GM10266 (cell line): ENCODE data around the gene ECHDC1.

Experiments used
- DNase-seq: peaks from one replicate; pipeline ENCODE4 v3.0.0; 2012; ENCODE audit errors: extremely low spot score
- TF ChIP-seq, protein P1 (sequence below): IDR thresholded peaks from 2 replicates; pipeline ENCODE4 v1.5.1; 2012; ENCODE audit warnings: mild to moderate bottlenecking, low read depth; ENCODE audit not compliant: control insufficient read depth, insufficient read depth; ENCODE audit errors: missing control alignments

The ECHDC1 gene

DNA sequence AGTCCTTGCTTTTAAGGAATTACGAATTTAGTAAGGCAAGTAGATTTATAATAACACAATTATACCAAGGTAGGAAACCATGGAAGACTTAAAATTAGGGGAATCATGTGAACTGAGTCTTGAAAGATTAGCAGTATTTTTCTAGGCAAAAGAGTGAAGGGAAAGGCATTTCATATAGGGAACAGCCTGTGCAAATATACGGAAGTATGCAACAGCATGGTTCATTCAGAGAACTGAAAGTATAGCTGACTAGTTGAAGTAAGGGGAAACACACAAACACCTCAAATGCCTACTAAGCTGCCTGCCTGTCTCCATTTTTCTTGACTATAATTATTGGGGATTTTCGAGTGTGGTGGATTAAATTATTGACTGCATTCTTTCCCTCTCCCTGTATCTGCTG, 39.0 kb upstream of the ECHDC1 start:
- no peak for DNase-seq
- TF ChIP-seq, protein P1, sequence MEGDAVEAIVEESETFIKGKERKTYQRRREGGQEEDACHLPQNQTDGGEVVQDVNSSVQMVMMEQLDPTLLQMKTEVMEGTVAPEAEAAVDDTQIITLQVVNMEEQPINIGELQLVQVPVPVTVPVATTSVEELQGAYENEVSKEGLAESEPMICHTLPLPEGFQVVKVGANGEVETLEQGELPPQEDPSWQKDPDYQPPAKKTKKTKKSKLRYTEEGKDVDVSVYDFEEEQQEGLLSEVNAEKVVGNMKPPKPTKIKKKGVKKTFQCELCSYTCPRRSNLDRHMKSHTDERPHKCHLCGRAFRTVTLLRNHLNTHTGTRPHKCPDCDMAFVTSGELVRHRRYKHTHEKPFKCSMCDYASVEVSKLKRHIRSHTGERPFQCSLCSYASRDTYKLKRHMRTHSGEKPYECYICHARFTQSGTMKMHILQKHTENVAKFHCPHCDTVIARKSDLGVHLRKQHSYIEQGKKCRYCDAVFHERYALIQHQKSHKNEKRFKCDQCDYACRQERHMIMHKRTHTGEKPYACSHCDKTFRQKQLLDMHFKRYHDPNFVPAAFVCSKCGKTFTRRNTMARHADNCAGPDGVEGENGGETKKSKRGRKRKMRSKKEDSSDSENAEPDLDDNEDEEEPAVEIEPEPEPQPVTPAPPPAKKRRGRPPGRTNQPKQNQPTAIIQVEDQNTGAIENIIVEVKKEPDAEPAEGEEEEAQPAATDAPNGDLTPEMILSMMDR, result no peak

DNA sequence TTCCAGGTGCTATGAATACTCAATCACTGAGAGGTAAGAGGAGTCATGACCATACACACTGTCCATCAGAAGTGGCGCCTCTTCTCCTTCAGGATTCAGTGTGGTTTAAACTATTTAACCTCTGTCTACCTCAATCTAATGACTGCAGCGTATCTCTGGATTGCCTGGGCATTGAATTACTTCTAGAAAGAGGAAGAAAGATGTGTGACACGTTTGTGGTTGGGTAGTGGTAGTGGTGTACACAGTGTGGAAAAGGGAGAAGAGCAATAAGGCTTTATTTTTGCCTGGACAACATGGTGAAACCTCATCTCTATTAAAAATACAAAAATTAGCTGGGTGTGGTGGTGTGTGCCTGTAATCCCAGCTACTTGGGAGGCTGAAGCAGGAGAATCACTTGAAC, 38.0 kb upstream of the ECHDC1 start:
- TF ChIP-seq, protein P1, result no peak
- no peak for DNase-seq

DNA sequence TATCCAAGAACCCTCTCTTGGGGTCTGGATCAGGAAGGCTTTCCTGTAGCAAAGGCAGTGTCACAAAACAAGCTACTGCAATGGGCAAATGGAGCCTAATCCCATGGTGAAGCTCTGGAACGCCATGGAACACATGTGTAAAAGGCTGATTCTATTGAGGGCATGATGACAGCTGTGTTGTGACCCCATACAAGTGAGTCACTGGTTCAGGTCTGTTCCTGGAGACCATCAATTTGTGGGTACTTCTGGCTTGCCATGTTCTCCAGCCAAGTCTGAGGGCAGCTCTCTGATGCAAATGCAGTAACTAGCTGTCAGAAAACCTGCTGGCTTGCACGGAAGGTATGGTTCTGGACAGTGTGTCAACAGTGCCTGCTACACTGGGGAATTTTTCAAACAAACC, 33.3 kb upstream of the ECHDC1 start:
- TF ChIP-seq, protein P1, result no peak
- DNase-seq, result no peak

DNA sequence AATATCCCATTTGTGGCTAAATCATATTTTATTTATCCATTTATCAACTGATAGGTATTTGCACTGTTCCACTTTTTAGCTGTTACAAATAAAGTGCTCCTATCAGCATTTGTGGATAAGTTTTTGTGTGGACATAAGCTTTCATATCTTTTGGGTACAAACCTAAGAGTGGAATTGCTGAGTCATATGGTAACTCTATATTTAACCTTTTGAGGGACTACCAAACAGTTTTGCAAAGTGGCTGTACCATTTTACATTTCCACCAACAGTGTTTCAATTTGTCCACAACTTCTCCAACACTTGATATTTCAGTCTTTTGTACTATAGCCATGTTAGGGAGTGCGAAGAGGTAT, 23.6 kb upstream of the ECHDC1 start:
- no peak for DNase-seq

DNA sequence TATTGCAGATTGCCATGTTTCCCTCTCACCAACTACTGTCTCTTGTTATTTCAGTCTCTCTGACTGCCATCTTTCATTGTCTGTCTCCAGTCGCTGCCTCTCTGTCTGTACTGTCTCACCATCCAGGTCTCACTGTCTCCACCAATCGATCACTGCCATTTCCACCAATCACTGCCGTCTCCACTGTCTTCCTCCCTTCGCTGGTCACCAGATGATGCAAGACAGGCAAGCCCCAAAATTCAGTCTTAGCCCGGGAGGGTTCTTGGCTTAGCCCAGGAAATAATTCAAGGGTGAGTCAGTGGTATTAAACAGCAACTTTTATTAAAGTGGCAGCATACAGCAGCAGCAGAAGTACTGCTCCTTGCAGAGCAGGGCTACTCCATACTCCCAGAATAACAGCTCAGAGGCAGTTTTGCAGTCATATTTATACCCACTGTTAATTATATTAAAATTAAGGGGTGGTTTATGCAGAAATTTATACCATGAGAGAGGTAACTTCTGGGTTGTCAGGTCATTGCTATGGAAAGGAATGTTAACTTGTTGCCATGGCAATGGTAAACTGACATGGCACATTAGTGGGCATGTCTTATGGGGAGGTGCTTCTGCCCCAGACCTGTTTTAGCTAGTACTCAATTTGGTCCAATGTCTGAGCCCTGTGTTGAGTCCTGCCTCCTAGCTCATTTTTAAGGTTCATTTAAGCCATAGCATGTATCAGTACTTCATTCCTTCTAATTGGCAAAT, 23.0 kb upstream of the ECHDC1 start:
- TF ChIP-seq, protein P1, result no peak
- DNase-seq, result no peak

More for the DNA sequence above, 23.6 kb upstream of the ECHDC1 start:
- TF ChIP-seq, protein P1, result no peak

DNA sequence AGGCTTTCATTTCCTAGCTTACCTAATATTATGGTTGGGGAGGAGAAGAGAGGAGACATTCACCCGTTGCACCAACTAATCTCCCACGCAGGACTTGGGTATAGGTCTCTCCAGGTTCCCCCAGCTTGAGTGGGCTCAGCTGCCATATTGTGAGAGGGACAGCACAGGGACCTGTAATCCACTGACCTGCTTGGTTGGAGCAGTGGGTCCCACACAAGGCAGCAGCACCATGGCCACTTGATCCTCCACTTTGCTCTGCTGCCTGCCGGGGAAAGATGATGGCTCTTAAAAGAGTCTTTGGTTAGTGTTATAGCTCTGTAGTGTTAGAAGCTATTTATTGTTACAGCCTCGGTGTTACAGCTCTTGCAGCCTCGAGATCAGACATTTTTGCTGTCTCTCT, 22.5 kb upstream of the ECHDC1 start:
- DNase-seq, result no peak
- TF ChIP-seq, protein P1, result no peak

DNA sequence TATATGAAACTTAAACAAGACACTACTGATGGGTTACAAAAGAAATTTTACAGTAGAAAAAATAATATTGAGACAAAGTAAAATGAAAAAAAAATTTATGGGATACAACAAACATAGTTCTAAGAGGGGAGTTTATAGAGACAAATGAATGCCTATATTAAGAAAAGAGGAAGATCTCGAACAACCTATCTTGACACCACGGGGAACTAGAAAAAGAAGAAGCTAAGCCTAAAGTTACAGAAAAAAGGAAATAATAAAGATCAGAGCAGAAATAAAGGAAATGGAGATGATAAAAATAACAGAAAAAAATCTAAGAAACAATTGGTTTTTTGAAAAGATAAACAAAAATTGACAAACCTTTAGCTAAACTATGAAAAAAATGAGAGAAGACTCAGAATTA, 9.1 kb upstream of the ECHDC1 start:
- DNase-seq, result no peak
- TF ChIP-seq, protein P1, result no peak
